PC-3 (cell line): Measurements from ENCODE around the gene BTAF1. TPM values are rescaled to one million over a fixed set of nuclear protein-coding genes. Genes with fewer than 3 reads are reported as not detected.

Experiments used
- ATAC-seq: fragments of 200-7000 bp; cut with Tn5 transposase; 2 replicates; pipeline ENCODE4 v1.9.1; 2020; ENCODE audit warnings: mild to moderate bottlenecking, moderate library complexity
- BruUV-seq: library from RNA; stranded (reverse); fragments of 400-500 nt; replicated peaks from 2 replicates; lab custom pipeline; 2021; lab: Mats Ljungman, UMichigan
- CTCF ChIA-PET: fragments of 300-600 bp; sonication (Branson Sonifier 250); formaldehyde crosslinking; loops from one replicate; lab custom pipeline; 2022; ENCODE audit warnings: antibody characterized with exemption; lab: Charles Lee
- POLR2A ChIA-PET: fragments of 300-600 bp; sonication (Branson Sonifier 250); formaldehyde crosslinking; loops from one replicate; lab custom pipeline; 2022; ENCODE audit warnings: antibody characterized with exemption; ENCODE audit not compliant: unreplicated experiment; lab: Charles Lee
- DNase-seq: peaks from one replicate; pipeline ENCODE4 v3.0.0-alpha.2; 2015
- H2AFZ ChIP-seq: fragments of 300-600 bp; sonication (generic); 2 replicates; pipeline ENCODE4 v1.6.0; 2016; ENCODE audit warnings: antibody characterized with exemption, low read length
- H3F3A ChIP-seq: fragments of 300-600 bp; sonication (generic); one replicate; pipeline ENCODE4 v1.6.0; 2017; ENCODE audit warnings: antibody characterized with exemption, low read length, control low read depth, mild to moderate bottlenecking; ENCODE audit not compliant: unreplicated experiment
- H3K27ac ChIP-seq: fragments of 300-600 bp; sonication (generic); 2 replicates; pipeline ENCODE4 v1.5.1; 2016; ENCODE audit warnings: mild to moderate bottlenecking, low read length
- H3K27me3 ChIP-seq: fragments of 300-600 bp; sonication (generic); 2 replicates; pipeline ENCODE4 v1.6.1; 2016; ENCODE audit warnings: low read length, mixed read lengths
- H3K36me3 ChIP-seq: fragments of 300-600 bp; sonication (generic); 2 replicates; pipeline ENCODE4 v1.6.1; 2016; ENCODE audit warnings: low read depth, mixed run types, low read length, mixed read lengths
- H3K4me1 ChIP-seq: fragments of 300-600 bp; sonication (generic); 2 replicates; pipeline ENCODE4 v1.5.1; 2016; ENCODE audit warnings: low read length; ENCODE audit not compliant: insufficient read depth
- H3K4me2 ChIP-seq: fragments of 300-600 bp; sonication (generic); 2 replicates; pipeline ENCODE4 v1.6.0; 2016; ENCODE audit warnings: low read length
- H3K4me3 ChIP-seq: fragments of 300-600 bp; sonication (generic); 2 replicates; pipeline ENCODE4 v1.5.1; 2016; ENCODE audit warnings: mild to moderate bottlenecking, low read length, mixed read lengths
- H3K79me2 ChIP-seq: fragments of 300-600 bp; sonication (generic); 2 replicates; pipeline ENCODE4 v1.6.1; 2017; ENCODE audit warnings: low read length, mixed read lengths
- H3K9ac ChIP-seq: fragments of 300-600 bp; sonication (generic); 2 replicates; pipeline ENCODE4 v1.6.0; 2016; ENCODE audit warnings: mild to moderate bottlenecking, low read length
- H3K9me2 ChIP-seq: fragments of 300-600 bp; sonication (generic); replicated peaks from 2 replicates; pipeline ENCODE4 v1.6.1; 2016; ENCODE audit warnings: mixed run types, low read length, mixed read lengths
- H3K9me3 ChIP-seq: fragments of 300-600 bp; sonication (generic); 2 replicates; pipeline ENCODE4 v1.6.1; 2016; ENCODE audit warnings: low read length, mixed read lengths
- H4K20me1 ChIP-seq: fragments of 300-600 bp; sonication (generic); 2 replicates; pipeline ENCODE4 v1.6.1; 2016; ENCODE audit warnings: low read length, mixed read lengths
- EZH2 ChIP-seq: fragments of 300-600 bp; sonication (generic); IDR thresholded peaks from one replicate; pipeline ENCODE4 v1.6.1; 2017; ENCODE audit warnings: antibody characterized with exemption, mild to moderate bottlenecking, low read length; ENCODE audit not compliant: unreplicated experiment
- EZH2phosphoT487 ChIP-seq: fragments of 300-600 bp; sonication (generic); IDR thresholded peaks from 2 replicates; pipeline ENCODE4 v1.6.1; 2018; ENCODE audit warnings: mild to moderate bottlenecking, antibody characterized with exemption, low read length, borderline replicate concordance
- intact Hi-C: fragments of 100-400 bp; cut with micrococcal nuclease; formaldehyde crosslinking; loops from 2 replicates; pipeline ENCODE4 v1.9.0; 2023
- total RNA-seq: library from RNA; depleted of rRNA; stranded (reverse); fragments of >200 nt; gene quantifications from 2 replicates; pipeline ENCODE4 v1.2.3, GENCODE V29; 2014
- TF ChIP-seq, protein P1 (sequence below): fragments of 300-600 bp; sonication (generic); conservative IDR thresholded peaks from 2 replicates; pipeline ENCODE4 v1.5.1; 2017; ENCODE audit warnings: antibody characterized with exemption, low read depth, mild to moderate bottlenecking, low read length

The BTAF1 gene
- total RNA-seq, 1 experiment from 2014 or later = 27.6 TPM

- peaks cover 13% of the 10 kb centered on the region for H3K36me3 ChIP-seq
- no peaks in the 10 kb centered on the region for H3K9me3 ChIP-seq
- ATAC-seq (no peak), DNase-seq (no peak)
- H3K4me1 ChIP-seq = no peaks in the 10 kb centered on the region
- POLR2A ChIA-PET = no interaction called here
- no peak overlapping the region for H3K27ac ChIP-seq
- TF ChIP-seq EZH2 (no peak), EZH2phosphoT487 (no peak)
- TF ChIP-seq, protein P1, sequence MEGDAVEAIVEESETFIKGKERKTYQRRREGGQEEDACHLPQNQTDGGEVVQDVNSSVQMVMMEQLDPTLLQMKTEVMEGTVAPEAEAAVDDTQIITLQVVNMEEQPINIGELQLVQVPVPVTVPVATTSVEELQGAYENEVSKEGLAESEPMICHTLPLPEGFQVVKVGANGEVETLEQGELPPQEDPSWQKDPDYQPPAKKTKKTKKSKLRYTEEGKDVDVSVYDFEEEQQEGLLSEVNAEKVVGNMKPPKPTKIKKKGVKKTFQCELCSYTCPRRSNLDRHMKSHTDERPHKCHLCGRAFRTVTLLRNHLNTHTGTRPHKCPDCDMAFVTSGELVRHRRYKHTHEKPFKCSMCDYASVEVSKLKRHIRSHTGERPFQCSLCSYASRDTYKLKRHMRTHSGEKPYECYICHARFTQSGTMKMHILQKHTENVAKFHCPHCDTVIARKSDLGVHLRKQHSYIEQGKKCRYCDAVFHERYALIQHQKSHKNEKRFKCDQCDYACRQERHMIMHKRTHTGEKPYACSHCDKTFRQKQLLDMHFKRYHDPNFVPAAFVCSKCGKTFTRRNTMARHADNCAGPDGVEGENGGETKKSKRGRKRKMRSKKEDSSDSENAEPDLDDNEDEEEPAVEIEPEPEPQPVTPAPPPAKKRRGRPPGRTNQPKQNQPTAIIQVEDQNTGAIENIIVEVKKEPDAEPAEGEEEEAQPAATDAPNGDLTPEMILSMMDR = no peak
- no peak overlapping the region for H3K4me3 ChIP-seq
- no peaks in the 10 kb centered on the region for H3K27me3 ChIP-seq
- H2AFZ ChIP-seq = no peak overlapping the region
- intact Hi-C loops = no loop called here
- H3K9ac ChIP-seq = no peak overlapping the region
- CTCF ChIA-PET = no interaction called here
- BruUV-seq = no TSS peak
- H4K20me1 ChIP-seq = no peaks in the 10 kb centered on the region
- no peak overlapping the region for H3K4me2 ChIP-seq
- H3K9me2 ChIP-seq = no peaks in the 10 kb centered on the region
- no peaks in the 10 kb centered on the region for H3K79me2 ChIP-seq
- no peaks in the 10 kb centered on the region for H3F3A ChIP-seq
Observed at GRCh38 chr10:92001581-92001980, 78.0 kb downstream of the BTAF1 start.

GRCh38 chr10:92001995-92002394, 78.4 kb downstream of the BTAF1 start:
- H3K27me3 ChIP-seq = no peaks in the 10 kb centered on the region
- H3K4me1 ChIP-seq = no peaks in the 10 kb centered on the region
- no peaks in the 10 kb centered on the region for H3K9me3 ChIP-seq
- no peaks in the 10 kb centered on the region for H4K20me1 ChIP-seq
- no peaks in the 10 kb centered on the region for H3F3A ChIP-seq
- no peak overlapping the region for H3K27ac ChIP-seq
- no peak overlapping the region for H3K9ac ChIP-seq
- POLR2A ChIA-PET = no interaction called here
- CTCF ChIA-PET = no interaction called here
- H3K36me3 ChIP-seq = peaks cover 12% of the 10 kb centered on the region
- intact Hi-C loops = no loop called here
- H3K4me2 ChIP-seq = no peak overlapping the region
- TF ChIP-seq EZH2 (no peak), EZH2phosphoT487 (no peak)
- TF ChIP-seq, protein P1 = no peak
- BruUV-seq = no TSS peak
- no peak for DNase-seq
- no peak overlapping the region for H3K4me3 ChIP-seq
- ATAC-seq = no peak
- no peaks in the 10 kb centered on the region for H3K9me2 ChIP-seq
- H3K79me2 ChIP-seq = no peaks in the 10 kb centered on the region
- no peak overlapping the region for H2AFZ ChIP-seq

GRCh38 chr10:92003258-92003657, 79.7 kb downstream of the BTAF1 start:
- intact Hi-C loops = no loop called here
- no peaks in the 10 kb centered on the region for H3K9me2 ChIP-seq
- peaks cover 3% of the 10 kb centered on the region for H3K36me3 ChIP-seq
- TF ChIP-seq EZH2 = no peak
- no peak for TF ChIP-seq EZH2phosphoT487
- TF ChIP-seq, protein P1 = no peak
- no peaks in the 10 kb centered on the region for H3F3A ChIP-seq
- no peaks in the 10 kb centered on the region for H4K20me1 ChIP-seq
- no TSS peak for BruUV-seq
- no peak overlapping the region for H3K9ac ChIP-seq
- DNase-seq (no peak), ATAC-seq (no peak)
- no peak overlapping the region for H3K4me3 ChIP-seq
- no peaks in the 10 kb centered on the region for H3K9me3 ChIP-seq
- no peak overlapping the region for H3K4me2 ChIP-seq
- CTCF ChIA-PET = no interaction called here
- no peaks in the 10 kb centered on the region for H3K27me3 ChIP-seq
- H3K4me1 ChIP-seq = no peaks in the 10 kb centered on the region
- H2AFZ ChIP-seq = no peak overlapping the region
- no peak overlapping the region for H3K27ac ChIP-seq
- no peaks in the 10 kb centered on the region for H3K79me2 ChIP-seq
- POLR2A ChIA-PET = no interaction called here
